Uterus (tissue), 2 donors: ENCODE data around the gene ENDOD1.

Experiments
- POLR2A ChIP-seq, 2 donors: fragments of 450-650 bp; IDR thresholded peaks; one replicate each; pipeline ENCODE4 v1.6.1; 2016; ENCODE audit warnings: antibody characterized with exemption in 2 of 2, mild to moderate bottlenecking in 1 of 2, moderate library complexity in 1 of 2
- TF ChIP-seq, protein P1 (sequence below), 4 experiments: fragments of 200-600 bp in 2 of 4; fragments of 450-650 bp in 2 of 4; sonication (generic) in 2 of 4; IDR thresholded peaks; one replicate each; pipeline ENCODE4 v1.5.1; 2016 to 2019; ENCODE audit warnings: antibody characterized with exemption in 4 of 4, mild to moderate bottlenecking in 2 of 4, moderate library complexity in 1 of 4

DNA sequence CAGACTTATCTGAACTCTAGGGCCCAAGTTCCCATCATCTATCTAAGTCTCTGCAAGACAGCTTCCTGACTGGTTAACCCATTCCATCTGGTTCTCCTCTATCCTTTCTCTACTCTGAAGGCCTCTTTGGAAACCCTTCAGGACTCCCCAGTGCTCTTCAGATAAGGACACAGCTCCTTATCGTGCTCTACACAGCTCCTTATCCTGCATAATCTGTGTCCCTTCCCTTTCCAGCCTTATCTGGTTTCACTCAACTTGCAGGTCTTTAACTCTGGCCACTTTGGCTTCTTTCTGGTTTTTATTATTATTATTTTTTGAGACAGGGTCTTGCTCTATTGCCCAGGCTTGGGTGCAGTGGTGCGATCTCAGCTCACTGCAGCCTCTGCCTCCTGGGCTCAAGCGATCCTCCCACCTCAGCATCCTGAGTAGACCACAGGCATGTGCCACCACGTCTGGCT, 10.6 kb downstream of the ENDOD1 start:
- TF ChIP-seq POLR2A (IDR thresholded peaks at IDR 0.05): no peak
- TF ChIP-seq, protein P1, sequence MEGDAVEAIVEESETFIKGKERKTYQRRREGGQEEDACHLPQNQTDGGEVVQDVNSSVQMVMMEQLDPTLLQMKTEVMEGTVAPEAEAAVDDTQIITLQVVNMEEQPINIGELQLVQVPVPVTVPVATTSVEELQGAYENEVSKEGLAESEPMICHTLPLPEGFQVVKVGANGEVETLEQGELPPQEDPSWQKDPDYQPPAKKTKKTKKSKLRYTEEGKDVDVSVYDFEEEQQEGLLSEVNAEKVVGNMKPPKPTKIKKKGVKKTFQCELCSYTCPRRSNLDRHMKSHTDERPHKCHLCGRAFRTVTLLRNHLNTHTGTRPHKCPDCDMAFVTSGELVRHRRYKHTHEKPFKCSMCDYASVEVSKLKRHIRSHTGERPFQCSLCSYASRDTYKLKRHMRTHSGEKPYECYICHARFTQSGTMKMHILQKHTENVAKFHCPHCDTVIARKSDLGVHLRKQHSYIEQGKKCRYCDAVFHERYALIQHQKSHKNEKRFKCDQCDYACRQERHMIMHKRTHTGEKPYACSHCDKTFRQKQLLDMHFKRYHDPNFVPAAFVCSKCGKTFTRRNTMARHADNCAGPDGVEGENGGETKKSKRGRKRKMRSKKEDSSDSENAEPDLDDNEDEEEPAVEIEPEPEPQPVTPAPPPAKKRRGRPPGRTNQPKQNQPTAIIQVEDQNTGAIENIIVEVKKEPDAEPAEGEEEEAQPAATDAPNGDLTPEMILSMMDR (IDR thresholded peaks at IDR 0.05): no peak
